HepG2 (cell line): ENCODE results near the gene LSMEM2. TPM values are rescaled to one million over a fixed set of nuclear protein-coding genes. Genes with fewer than 3 reads are reported as not detected.

Experiments
- ARHGAP35 ChIP-seq: sonication (generic); formaldehyde crosslinking; IDR thresholded peaks from 2 replicates; pipeline ENCODE4 v1.9.0; 2022; ENCODE audit warnings: mild to moderate bottlenecking, inconsistent platforms, moderate library complexity, missing genetic modification reagents, borderline replicate concordance
- ATF1 ChIP-seq: IDR thresholded peaks from 2 replicates; pipeline ENCODE4 v1.6.1; 2016; ENCODE audit warnings: mild to moderate bottlenecking, control low read depth
- DR1 ChIP-seq: sonication (generic); formaldehyde crosslinking; IDR thresholded peaks from 2 replicates; pipeline ENCODE4 v1.8.0; 2021; ENCODE audit warnings: mild to moderate bottlenecking, missing genetic modification reagents, inconsistent platforms
- GABPA ChIP-seq, 2 experiments: IDR thresholded peaks; 2 replicates each; pipeline ENCODE4 v1.6.1; 2011 to 2016; ENCODE audit warnings: low read depth in 2 of 2, low read length in 1 of 2, missing biosample characterization in 1 of 2, missing genetic modification characterization in 1 of 2
- HINFP ChIP-seq: sonication (generic); formaldehyde crosslinking; IDR thresholded peaks from 2 replicates; pipeline ENCODE4 v1.4.0; 2020; ENCODE audit warnings: low read depth, mild to moderate bottlenecking, missing genetic modification reagents
- IRF2 ChIP-seq: IDR thresholded peaks from 2 replicates; pipeline ENCODE4 v1.6.1; 2018; ENCODE audit warnings: missing genetic modification reagents, missing compliant biosample characterization
- KMT2B ChIP-seq: IDR thresholded peaks from 2 replicates; pipeline ENCODE4 v1.6.1; 2016; ENCODE audit warnings: missing genetic modification reagents, missing compliant biosample characterization
- MEIS2 ChIP-seq: sonication (generic); formaldehyde crosslinking; IDR thresholded peaks from 2 replicates; pipeline ENCODE4 v1.9.0; 2021; ENCODE audit warnings: mild to moderate bottlenecking, missing genetic modification reagents
- NR1H2 ChIP-seq: sonication (generic); formaldehyde crosslinking; IDR thresholded peaks from 2 replicates; pipeline ENCODE4 v1.8.1; 2022; ENCODE audit warnings: low read depth, missing genetic modification reagents, borderline replicate concordance
- PCBP1 ChIP-seq: fragments of 200-400 bp; formaldehyde crosslinking; IDR thresholded peaks from 2 replicates; pipeline ENCODE4 v1.6.1; 2017; ENCODE audit warnings: mild to moderate bottlenecking, low read depth, low read length, borderline replicate concordance
- RNF2 ChIP-seq: fragments of 450-650 bp; conservative IDR thresholded peaks from 2 replicates; pipeline ENCODE4 v1.6.1; 2016; ENCODE audit warnings: low read depth
- SKI ChIP-seq: fragments of 450-650 bp; IDR thresholded peaks from one replicate; pipeline ENCODE4 v1.6.1; 2018; ENCODE audit warnings: mild to moderate bottlenecking; ENCODE audit not compliant: partially characterized antibody
- SMAD1 ChIP-seq: sonication (generic); formaldehyde crosslinking; IDR thresholded peaks from 2 replicates; pipeline ENCODE4 v1.4.0; 2020; ENCODE audit warnings: missing genetic modification reagents, low read depth, mild to moderate bottlenecking, borderline replicate concordance
- SMAD9 ChIP-seq: sonication (generic); formaldehyde crosslinking; IDR thresholded peaks from 2 replicates; pipeline ENCODE4 v1.5.1; 2020; ENCODE audit warnings: mild to moderate bottlenecking, missing genetic modification reagents
- TBX2 ChIP-seq: sonication (generic); formaldehyde crosslinking; IDR thresholded peaks from 2 replicates; pipeline ENCODE4 v1.5.0; 2020; ENCODE audit warnings: missing genetic modification reagents, mild to moderate bottlenecking, borderline replicate concordance
- ZFP36L2 ChIP-seq: sonication (generic); formaldehyde crosslinking; IDR thresholded peaks from 2 replicates; pipeline ENCODE4 v1.4.0; 2020; ENCODE audit warnings: missing genetic modification reagents
- ZNF569 ChIP-seq: sonication (generic); formaldehyde crosslinking; IDR thresholded peaks from 2 replicates; pipeline ENCODE4 v1.5.0; 2020; ENCODE audit warnings: mild to moderate bottlenecking, missing genetic modification reagents, moderate library complexity, borderline replicate concordance
- ZNF652 ChIP-seq: IDR thresholded peaks from 2 replicates; pipeline ENCODE4 v1.6.1; 2016; ENCODE audit warnings: low read depth, borderline replicate concordance
- ZSCAN25 ChIP-seq: sonication (generic); formaldehyde crosslinking; IDR thresholded peaks from 2 replicates; pipeline ENCODE4 v1.8.0; 2022; ENCODE audit warnings: mild to moderate bottlenecking, missing genetic modification reagents
- polyA plus RNA-seq, 8 experiments: library from polyadenylated mRNA; depleted of rRNA in 3 of 8; stranded (reverse) in 7 of 8; unstranded in 1 of 8; fragments of >200 nt; fragmentation: Illumina TruSeq in 4 of 8; extraction: Trizol in 4 of 8; gene quantifications; 2 replicates each; pipeline versions ENCODE4 v1.2.1 to v1.2.3, GENCODE V29; 2011 to 2016; ENCODE audit warnings: low read depth in 4 of 8, missing spikeins in 1 of 8, mixed read lengths in 1 of 8; ENCODE audit not compliant: insufficient read depth in 1 of 8
- total RNA-seq, 5 experiments: library from RNA; depleted of rRNA; stranded (reverse); fragments of >200 nt; fragmentation: Illumina TruSeq; extraction: Trizol; gene quantifications; 2 replicates each; pipeline ENCODE4 v1.2.3, GENCODE V29; 2016; ENCODE audit warnings: low read depth in 1 of 5
- TF ChIP-seq, protein P1 (sequence below): sonication (generic); formaldehyde crosslinking; IDR thresholded peaks from 2 replicates; pipeline ENCODE4 v1.4.0; 2020; ENCODE audit warnings: missing genetic modification reagents, mild to moderate bottlenecking, borderline replicate concordance
- TF ChIP-seq, protein P2 (sequence below): IDR thresholded peaks from 2 replicates; pipeline ENCODE4 v1.6.1; 2016; ENCODE audit warnings: low read depth
- TF ChIP-seq, protein P3 (sequence below): sonication (generic); formaldehyde crosslinking; IDR thresholded peaks from 2 replicates; pipeline ENCODE4 v1.4.0; 2020; ENCODE audit warnings: mild to moderate bottlenecking, missing genetic modification reagents, borderline replicate concordance

LSMEM2 gene
- total and polyA plus RNA-seq, 2 of the 13 experiments (the other 11 are each of a cell fraction or from before 2014, with no cell fraction given), result 0.07 to 0.41 TPM

- TF ChIP-seq, protein P1, sequence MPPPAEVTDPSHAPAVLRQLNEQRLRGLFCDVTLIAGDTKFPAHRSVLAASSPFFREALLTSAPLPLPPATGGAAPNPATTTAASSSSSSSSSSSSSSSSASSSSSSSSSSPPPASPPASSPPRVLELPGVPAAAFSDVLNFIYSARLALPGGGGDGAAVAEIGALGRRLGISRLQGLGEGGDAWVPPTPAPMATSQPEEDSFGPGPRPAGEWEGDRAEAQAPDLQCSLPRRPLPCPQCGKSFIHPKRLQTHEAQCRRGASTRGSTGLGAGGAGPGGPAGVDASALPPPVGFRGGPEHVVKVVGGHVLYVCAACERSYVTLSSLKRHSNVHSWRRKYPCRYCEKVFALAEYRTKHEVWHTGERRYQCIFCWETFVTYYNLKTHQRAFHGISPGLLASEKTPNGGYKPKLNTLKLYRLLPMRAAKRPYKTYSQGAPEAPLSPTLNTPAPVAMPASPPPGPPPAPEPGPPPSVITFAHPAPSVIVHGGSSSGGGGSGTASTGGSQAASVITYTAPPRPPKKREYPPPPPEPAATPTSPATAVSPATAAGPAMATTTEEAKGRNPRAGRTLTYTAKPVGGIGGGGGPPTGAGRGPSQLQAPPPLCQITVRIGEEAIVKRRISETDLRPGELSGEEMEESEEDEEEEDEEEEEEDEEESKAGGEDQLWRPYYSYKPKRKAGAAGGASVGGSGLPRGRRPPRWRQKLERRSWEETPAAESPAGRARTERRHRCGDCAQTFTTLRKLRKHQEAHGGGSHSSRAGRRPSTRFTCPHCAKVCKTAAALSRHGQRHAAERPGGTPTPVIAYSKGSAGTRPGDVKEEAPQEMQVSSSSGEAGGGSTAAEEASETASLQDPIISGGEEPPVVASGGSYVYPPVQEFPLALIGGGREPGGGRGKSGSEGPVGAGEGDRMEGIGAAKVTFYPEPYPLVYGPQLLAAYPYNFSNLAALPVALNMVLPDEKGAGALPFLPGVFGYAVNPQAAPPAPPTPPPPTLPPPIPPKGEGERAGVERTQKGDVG, result no peak; the same call in 1 of the 2 replicates
- TF ChIP-seq, protein P2, sequence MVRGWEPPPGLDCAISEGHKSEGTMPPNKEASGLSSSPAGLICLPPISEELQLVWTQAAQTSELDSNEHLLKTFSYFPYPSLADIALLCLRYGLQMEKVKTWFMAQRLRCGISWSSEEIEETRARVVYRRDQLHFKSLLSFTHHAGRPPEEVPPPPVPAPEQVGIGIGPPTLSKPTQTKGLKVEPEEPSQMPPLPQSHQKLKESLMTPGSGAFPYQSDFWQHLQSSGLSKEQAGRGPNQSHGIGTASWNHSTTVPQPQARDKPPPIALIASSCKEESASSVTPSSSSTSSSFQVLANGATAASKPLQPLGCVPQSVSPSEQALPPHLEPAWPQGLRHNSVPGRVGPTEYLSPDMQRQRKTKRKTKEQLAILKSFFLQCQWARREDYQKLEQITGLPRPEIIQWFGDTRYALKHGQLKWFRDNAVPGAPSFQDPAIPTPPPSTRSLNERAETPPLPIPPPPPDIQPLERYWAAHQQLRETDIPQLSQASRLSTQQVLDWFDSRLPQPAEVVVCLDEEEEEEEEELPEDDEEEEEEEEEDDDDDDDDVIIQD, result no peak
- TF ChIP-seq IRF2 (peak; percentile 76; the same call in 1 of the 2 replicates), NR1H2 (CRISPR knock-in tag) (no peak), ZNF652 (no peak), GABPA (IDR thresholded peaks at IDR 0.05; ENCODE audit: low read depth, low read length) (peak; percentile 24; the same call in 1 of the 2 replicates), GABPA (CRISPR knock-in tag; IDR thresholded peaks at IDR 0.05; ENCODE audit: low read depth) (peak; percentile 85), PCBP1 (no peak), DR1 (CRISPR knock-in tag) (0 out of 2 replicates have a peak, but pooled peaks have one; percentile 44), SMAD9 (no peak), ZSCAN25 (no peak), MEIS2 (CRISPR knock-in tag) (peak; percentile 65; the same call in 1 of the 2 replicates), ATF1 (CRISPR knock-in tag) (no peak), ZFP36L2 (CRISPR knock-in tag) (no peak), SKI (no peak), TBX2 (CRISPR knock-in tag) (peak; percentile 47; the same call in 1 of the 2 replicates), RNF2 (no peak), ZNF569 (CRISPR knock-in tag) (no peak), SMAD1 (no peak), ARHGAP35 (0 out of 2 replicates have a peak, but pooled peaks have one; percentile 39), HINFP (no peak), KMT2B (CRISPR knock-in tag) (no peak)
- TF ChIP-seq, protein P3, sequence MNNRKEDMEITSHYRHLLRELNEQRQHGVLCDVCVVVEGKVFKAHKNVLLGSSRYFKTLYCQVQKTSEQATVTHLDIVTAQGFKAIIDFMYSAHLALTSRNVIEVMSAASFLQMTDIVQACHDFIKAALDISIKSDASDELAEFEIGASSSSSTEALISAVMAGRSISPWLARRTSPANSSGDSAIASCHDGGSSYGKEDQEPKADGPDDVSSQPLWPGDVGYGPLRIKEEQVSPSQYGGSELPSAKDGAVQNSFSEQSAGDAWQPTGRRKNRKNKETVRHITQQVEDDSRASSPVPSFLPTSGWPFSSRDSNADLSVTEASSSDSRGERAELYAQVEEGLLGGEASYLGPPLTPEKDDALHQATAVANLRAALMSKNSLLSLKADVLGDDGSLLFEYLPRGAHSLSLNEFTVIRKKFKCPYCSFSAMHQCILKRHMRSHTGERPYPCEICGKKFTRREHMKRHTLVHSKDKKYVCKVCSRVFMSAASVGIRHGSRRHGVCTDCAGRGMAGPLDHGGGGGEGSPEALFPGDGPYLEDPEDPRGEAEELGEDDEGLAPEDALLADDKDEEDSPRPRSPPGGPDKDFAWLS, result no peak
Observed at GRCh38 chr3:50245831-50246516, 32.9 kb upstream of the LSMEM2 start (continued).
